HUES48 (cell line): Measurements from ENCODE around the gene TRIP4.
"Not testable (repeated sequence)": the region's sequence is repeated elsewhere in the genome, so short reads cannot be mapped to it uniquely, and the experiment has no call there.

ENCODE experiments used
- H3K27ac ChIP-seq: one replicate; pipeline ENCODE4 v1.7.0; 2013; ENCODE audit warnings: low read depth, low read length, inconsistent platforms
- H3K27me3 ChIP-seq: 2 replicates; pipeline ENCODE4 v1.6.1; 2013; ENCODE audit warnings: mild to moderate bottlenecking, low read length; ENCODE audit not compliant: control insufficient read depth, insufficient read depth
- H3K36me3 ChIP-seq: 2 replicates; pipeline ENCODE4 v1.6.1; 2013; ENCODE audit warnings: low read length; ENCODE audit not compliant: control insufficient read depth, insufficient read depth
- H3K4me1 ChIP-seq: 2 replicates; pipeline ENCODE4 v1.6.1; 2013; ENCODE audit warnings: mild to moderate bottlenecking, low read length; ENCODE audit not compliant: control insufficient read depth, insufficient read depth
- H3K4me3 ChIP-seq: 2 replicates; pipeline ENCODE4 v1.5.1; 2013; ENCODE audit warnings: mild to moderate bottlenecking, low read depth, low read length
- H3K9ac ChIP-seq: 2 replicates; pipeline ENCODE4 v1.6.1; 2013; ENCODE audit warnings: mild to moderate bottlenecking, low read depth, low read length, moderate library complexity
- H3K9me3 ChIP-seq: 2 replicates; pipeline ENCODE4 v1.6.1; 2013; ENCODE audit warnings: low read length; ENCODE audit not compliant: control insufficient read depth, insufficient read depth

Gene TRIP4

DNA sequence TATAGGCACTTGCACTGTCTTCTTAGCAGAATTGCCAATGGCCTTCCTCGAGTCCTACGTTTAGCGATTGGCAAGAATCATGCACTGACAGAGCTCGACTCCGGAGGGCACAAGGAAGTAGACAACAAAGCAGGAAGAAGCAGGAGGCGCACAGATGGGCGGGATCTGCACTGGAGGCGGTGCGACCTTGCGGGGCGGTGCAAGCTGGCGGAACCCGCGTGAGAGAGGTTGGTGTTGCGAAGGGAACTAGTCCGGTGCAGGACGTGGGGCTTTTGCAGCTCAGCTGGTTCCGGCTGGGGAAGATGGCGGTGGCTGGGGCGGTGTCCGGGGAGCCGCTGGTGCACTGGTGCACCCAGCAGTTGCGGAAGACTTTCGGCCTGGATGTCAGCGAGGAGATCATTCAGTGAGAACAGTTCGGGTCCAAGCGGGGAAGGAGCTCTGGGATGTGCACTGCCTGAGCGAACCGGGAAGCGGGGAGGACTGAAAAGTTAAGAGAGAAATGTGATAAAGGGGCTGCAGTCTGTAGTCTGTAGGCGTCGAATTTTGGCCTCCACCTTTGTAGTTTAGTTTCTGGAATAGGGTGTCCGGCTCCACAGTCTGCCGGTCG is at the start of gene TRIP4:
TSS of gene TRIP4 (plus strand) at position 275 of the 607 bp plus-strand sequence. CDS start at position 303, 28 bp downstream.
- peak within 1 kb of the TSS; percentile 82 for H3K27ac ChIP-seq
- H3K4me1 ChIP-seq, result no peaks in the 10 kb centered on the region
- H3K9me3 ChIP-seq, result no peaks in the 10 kb centered on the region
- no peaks in the 10 kb centered on the region for H3K36me3 ChIP-seq
- no peaks in the 10 kb centered on the region; the same call in none of the 2 replicates for H3K27me3 ChIP-seq
- peak within 1 kb of the TSS; percentile 94 for H3K4me3 ChIP-seq
- peak within 1 kb of the TSS; percentile 83 for H3K9ac ChIP-seq

DNA sequence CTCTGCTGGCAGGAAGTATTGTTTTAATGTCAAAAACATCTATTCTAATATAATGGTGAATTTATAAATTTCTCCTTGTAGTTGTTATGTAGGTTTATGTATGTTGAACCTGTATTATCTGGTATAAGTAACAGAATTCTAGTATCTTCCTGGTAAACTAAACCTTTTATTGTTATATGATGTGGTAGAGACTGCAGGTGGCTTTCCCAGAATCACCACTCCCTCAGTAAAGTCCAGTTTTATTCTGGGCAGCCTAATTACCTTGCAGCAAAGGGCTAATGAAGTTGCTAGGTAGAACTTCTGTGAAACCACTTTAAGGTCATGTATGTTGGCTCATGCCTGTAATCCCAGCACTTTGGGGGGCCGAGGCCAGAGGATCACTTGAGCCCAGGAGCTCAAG is 47.3 kb upstream of the TRIP4 start:
- H3K27ac ChIP-seq, result no peak overlapping the region
- H3K36me3 ChIP-seq, result 0 out of 2 replicates have a peak, but pooled peaks cover 3% of the 10 kb centered on the region
- no peaks in the 10 kb centered on the region for H3K9me3 ChIP-seq
- H3K9ac ChIP-seq, result no peak overlapping the region
- no peaks in the 10 kb centered on the region for H3K27me3 ChIP-seq
- no peak overlapping the region for H3K4me3 ChIP-seq
- peaks cover 9% of the 10 kb centered on the region for H3K4me1 ChIP-seq

DNA sequence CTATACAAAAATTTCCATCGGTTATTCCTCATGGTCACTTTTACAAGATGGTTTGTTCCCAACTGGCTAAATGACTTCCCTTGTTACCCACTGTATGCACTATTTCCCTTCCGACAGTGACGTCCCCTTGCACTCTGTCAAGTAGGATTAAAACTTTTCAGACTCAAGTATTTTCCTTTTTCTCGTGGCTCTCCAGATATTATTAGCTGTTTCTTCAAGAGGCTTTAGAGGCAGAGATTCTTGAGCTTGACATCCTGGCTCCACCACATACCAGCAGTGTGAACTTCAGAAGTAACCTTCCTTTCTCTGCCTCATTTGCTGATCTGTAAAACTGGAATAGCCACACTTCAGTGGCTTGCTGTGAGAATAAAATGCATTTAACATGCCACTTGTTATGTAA is 45.7 kb upstream of the TRIP4 start:
- H3K27ac ChIP-seq, result peak overlapping the region; percentile 8
- 0 out of 2 replicates have a peak, but pooled peaks cover 3% of the 10 kb centered on the region for H3K36me3 ChIP-seq
- H3K4me1 ChIP-seq, result peaks cover 9% of the 10 kb centered on the region
- no peaks in the 10 kb centered on the region for H3K27me3 ChIP-seq
- no peak overlapping the region for H3K4me3 ChIP-seq
- H3K9ac ChIP-seq, result no peak overlapping the region
- H3K9me3 ChIP-seq, result no peaks in the 10 kb centered on the region

DNA sequence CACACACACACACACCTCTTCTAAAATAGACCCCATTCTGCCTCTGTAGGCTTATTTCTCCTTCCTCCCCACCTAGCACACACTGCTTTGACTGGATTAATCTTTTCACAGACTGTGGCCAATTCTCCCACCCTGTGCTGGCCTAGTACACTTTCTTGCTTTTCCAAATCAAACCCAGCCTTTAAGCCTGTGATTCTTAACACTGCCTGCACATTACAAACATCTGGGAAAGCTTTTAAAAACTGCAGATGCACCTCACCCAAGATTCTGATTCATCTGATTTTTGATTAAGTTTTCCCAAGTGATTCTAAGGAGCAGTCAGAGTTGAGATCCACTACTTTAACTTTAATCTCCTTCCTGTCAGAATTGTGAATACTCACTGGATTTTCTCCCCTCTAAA is 44.4 kb upstream of the TRIP4 start:
- Histone ChIP-seq H3K4me3 (no peak overlapping the region), H3K4me1 (peaks cover 9% of the 10 kb centered on the region), H3K9ac (no peak overlapping the region), H3K27ac (no peak overlapping the region), H3K36me3 (0 out of 2 replicates have a peak, but pooled peaks cover 7% of the 10 kb centered on the region), H3K9me3 (no peaks in the 10 kb centered on the region), H3K27me3 (no peaks in the 10 kb centered on the region)

DNA sequence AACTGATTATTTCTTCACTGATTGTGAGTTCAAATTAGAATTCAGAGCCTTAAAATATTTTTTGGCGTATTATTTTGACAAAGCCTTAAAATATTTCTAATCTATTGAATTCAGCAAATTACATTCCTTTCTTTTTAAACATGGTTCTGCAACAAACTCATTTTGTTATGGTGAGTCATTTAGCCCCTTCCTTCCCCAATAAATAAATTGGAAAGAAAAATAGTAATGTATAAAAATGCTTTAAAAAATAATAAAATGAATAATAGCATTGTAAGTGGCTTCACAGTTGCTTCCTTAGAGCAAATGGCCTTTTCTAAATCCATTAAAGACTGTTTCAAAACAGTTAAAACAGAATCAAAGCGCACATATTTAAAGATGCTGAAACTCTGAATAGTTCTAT is 43.8 kb upstream of the TRIP4 start:
- Histone ChIP-seq H3K36me3 (0 out of 2 replicates have a peak, but pooled peaks cover 8% of the 10 kb centered on the region), H3K4me1 (peaks cover 9% of the 10 kb centered on the region), H3K27ac (no peak overlapping the region), H3K4me3 (no peak overlapping the region), H3K27me3 (no peaks in the 10 kb centered on the region), H3K9me3 (no peaks in the 10 kb centered on the region), H3K9ac (no peak overlapping the region)

DNA sequence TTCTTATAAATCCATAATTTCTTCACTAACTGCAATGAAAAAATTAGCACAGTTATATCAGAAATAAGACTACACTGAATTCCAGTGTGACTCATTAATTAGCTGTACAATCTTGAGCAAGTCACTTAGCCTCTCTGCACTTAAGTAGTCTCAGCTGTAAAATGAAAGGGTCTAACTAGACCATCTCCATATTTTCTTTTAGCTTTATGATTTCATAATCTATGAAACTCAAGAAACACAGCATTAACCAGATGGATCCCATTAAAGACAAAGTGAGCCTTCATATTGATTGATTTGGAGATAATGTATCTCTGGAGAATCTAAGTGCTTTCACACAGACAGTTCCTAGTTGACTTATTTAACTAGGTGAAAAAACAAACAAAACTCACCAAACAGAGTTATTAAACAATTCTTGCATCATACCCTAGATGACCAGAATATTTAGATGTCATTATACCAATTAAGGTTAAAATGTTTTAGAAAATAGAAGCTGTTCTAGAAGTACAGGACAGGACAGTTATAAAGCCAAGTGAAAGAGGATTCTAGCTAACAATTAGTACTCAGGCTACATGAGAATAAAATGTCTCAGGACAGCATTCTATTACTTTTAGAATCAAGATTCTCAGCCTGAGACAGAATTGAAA is 42.9 kb upstream of the TRIP4 start:
- Histone ChIP-seq H3K27me3 (no peaks in the 10 kb centered on the region), H3K4me1 (peaks cover 9% of the 10 kb centered on the region), H3K36me3 (0 out of 2 replicates have a peak, but pooled peaks cover 8% of the 10 kb centered on the region), H3K9ac (no peak overlapping the region), H3K9me3 (no peaks in the 10 kb centered on the region), H3K4me3 (no peak overlapping the region), H3K27ac (no peak overlapping the region)

DNA sequence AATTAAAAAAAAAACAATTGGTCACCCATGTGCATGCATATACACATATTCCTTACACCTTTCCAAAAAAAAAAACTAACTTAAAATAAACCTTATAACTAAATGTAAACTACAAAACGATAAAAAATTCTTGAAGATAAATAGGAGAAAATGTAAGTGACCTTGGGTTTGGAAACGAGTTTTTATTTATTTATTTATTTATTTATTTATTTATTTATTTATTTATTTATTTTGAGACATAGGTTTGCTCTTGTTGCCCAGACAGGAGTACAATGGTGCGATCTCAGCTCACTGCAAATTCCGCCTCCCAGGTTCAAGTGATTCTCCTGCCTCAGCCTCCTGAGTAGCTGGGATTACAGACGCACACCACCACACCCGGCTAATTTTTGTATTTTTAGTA is 41.4 kb upstream of the TRIP4 start:
- not testable (repeated sequence) for H3K4me1 ChIP-seq, H3K9ac ChIP-seq, H3K27me3 ChIP-seq, H3K36me3 ChIP-seq, H3K9me3 ChIP-seq, H3K27ac ChIP-seq, H3K4me3 ChIP-seq

DNA sequence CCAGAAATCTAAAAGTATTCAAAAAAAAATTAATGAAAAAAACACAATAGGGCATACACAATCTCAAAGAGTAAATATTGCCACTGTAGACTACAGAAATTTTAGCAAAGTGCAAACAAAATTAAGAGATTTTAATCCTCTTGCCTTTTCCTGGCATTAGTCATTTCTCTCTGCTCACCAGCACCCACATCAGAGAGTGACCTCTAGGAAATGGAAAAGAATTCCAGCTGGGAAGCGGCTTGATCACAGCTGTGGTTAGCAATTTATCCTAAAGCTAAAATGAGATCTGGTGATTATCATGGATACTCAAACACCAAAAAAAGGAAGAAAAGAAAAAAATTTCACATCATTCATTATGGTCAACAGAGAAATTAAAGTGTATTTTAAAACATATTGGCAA is 39.2 kb upstream of the TRIP4 start:
- no peak overlapping the region for H3K27ac ChIP-seq
- no peak overlapping the region for H3K9ac ChIP-seq
- no peaks in the 10 kb centered on the region for H3K4me1 ChIP-seq
- H3K4me3 ChIP-seq, result no peak overlapping the region
- H3K27me3 ChIP-seq, result no peaks in the 10 kb centered on the region
- H3K9me3 ChIP-seq, result no peaks in the 10 kb centered on the region
- H3K36me3 ChIP-seq, result 0 out of 2 replicates have a peak, but pooled peaks cover 5% of the 10 kb centered on the region

DNA sequence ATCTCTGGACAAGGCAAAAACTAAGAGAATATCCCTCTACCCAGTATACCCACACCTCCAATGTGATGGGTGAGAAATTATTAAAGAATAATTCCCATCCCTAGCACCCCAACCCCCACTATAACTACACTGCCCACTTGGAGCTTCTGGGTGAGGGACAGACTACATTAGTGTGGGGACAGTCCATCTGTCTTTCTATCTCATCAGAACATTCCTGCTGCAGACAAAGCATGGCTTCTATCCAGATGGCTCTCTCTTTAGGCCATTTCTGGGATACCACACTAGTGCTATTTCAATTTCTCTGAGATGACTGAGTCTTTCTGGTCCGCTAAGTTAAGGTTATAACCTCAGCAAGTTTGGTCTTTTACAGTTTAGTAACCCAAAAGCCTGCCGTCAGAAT is 38.3 kb upstream of the TRIP4 start:
- Histone ChIP-seq H3K36me3 (0 out of 2 replicates have a peak, but pooled peaks cover 5% of the 10 kb centered on the region), H3K9me3 (no peaks in the 10 kb centered on the region)

DNA sequence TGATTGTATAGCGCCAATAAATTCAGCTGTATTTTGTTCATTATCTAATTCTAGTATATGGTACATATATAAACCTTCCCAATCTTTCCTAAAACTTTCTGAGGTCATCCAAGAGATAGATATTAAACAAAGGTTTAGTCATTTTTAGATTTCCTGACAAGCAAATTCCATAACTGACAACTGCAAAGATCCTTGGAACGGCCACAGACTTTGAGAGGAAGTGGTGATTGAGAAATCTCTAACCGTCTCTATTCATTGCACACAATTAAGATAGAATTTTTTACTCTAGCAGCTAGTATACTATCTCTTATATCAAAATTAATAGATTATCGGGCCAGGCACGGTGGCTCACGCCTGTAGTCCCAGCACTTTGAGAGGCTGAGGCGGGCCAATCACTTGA is 36.4 kb upstream of the TRIP4 start:
- Histone ChIP-seq H3K4me1 (peaks cover 6% of the 10 kb centered on the region; the same call in 1 of the 2 replicates), H3K36me3 (0 out of 2 replicates have a peak, but pooled peaks cover 5% of the 10 kb centered on the region), H3K9ac (no peak overlapping the region), H3K27me3 (no peaks in the 10 kb centered on the region), H3K9me3 (no peaks in the 10 kb centered on the region), H3K4me3 (no peak overlapping the region), H3K27ac (no peak overlapping the region)

More for the DNA sequence above, 38.3 kb upstream of the TRIP4 start:
- Histone ChIP-seq H3K27ac (no peak overlapping the region), H3K4me1 (no peaks in the 10 kb centered on the region), H3K4me3 (no peak overlapping the region), H3K27me3 (no peaks in the 10 kb centered on the region), H3K9ac (no peak overlapping the region)

DNA sequence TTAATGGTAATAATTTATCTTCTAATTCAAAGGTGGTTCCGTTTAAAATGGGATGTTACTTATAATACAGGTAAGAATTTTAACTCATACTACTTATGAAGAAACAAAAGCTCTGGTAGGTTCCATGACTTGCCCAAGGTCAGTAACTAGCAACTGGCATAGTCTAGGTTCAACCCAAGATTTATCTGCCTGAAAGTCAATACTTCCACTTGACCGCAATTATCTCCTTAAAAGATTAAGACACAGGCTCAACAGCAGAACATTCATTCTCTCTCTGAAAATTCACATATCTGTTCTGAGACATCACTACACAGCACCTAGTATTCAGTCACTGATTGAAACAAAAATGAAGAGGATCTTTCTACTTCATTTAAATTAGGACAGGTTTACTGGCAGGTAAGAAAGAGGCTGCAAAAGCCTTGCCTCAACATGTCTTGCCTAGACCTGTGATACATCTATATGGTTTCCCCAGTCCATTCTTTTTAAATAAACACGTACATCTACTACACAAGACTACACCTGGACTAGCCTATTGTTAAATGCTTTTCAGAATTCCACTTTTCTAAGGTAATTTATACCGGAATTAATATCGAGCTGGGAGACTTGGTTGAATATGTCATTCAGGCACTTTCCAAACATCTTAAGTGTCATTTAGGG is 32.8 kb upstream of the TRIP4 start:
- Histone ChIP-seq H3K27me3 (no peaks in the 10 kb centered on the region), H3K36me3 (no peaks in the 10 kb centered on the region), H3K4me1 (peaks cover 6% of the 10 kb centered on the region; the same call in 1 of the 2 replicates), H3K9ac (peak overlapping the region; percentile 80), H3K4me3 (peak overlapping the region; percentile 97), H3K27ac (peak overlapping the region; percentile 91), H3K9me3 (no peaks in the 10 kb centered on the region)
